HG03025 (cell line): ENCODE data around the gene SKA3.

ENCODE experiments used
- ATAC-seq: cut with Tn5 transposase; IDR thresholded peaks from one replicate; pipeline ENCODE4 v1.9.1; 2021; ENCODE audit warnings: mild to moderate bottlenecking, moderate library complexity; ENCODE audit not compliant: unreplicated experiment, low FRiP score

SKA3 gene

GRCh38 chr13:21117104-21117809 lies 59.1 kb downstream of the SKA3 start:
- ATAC-seq = no peak

GRCh38 chr13:21116141-21116540 lies 60.2 kb downstream of the SKA3 start:
- no peak for ATAC-seq

- no peak for ATAC-seq
These were observed 61.1 kb downstream of the SKA3 start for GRCh38 chr13:21115231-21115630.

- no peak for ATAC-seq
These were observed 64.8 kb downstream of the SKA3 start for GRCh38 chr13:21111546-21111945.

DNA sequence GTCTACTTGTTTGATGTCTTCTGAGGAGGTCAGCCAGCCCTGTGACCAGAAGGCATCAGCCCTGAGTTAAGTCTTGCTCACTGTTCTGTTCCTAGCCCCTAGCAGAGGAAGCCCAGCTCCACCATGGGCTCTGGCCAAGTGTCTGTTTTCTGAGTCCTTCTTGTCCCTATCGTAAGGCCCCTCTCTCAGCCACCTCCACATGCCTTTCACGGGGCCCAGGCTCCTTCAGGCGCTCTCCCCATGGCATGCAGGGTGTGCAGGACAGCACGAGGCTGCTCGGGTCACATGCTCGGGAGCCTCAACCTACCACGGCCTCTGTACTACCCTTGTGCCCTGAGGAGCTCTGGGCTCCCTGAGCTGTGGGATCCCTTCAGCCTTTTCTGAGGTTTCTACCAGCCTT lies 67.2 kb downstream of the SKA3 start:
- ATAC-seq = no peak

- ATAC-seq = no peak
These were observed 70.3 kb downstream of the SKA3 start for GRCh38 chr13:21106089-21106488.

- ATAC-seq = no peak
These were observed 71.9 kb downstream of the SKA3 start for GRCh38 chr13:21104199-21105019.
